Loucy (cell line): ENCODE data around the gene FOXB1.

Source experiments
- EZH2phosphoT487 ChIP-seq: fragments of 200-600 bp; IDR thresholded peaks from 2 replicates; pipeline ENCODE4 v1.6.1; 2018; ENCODE audit warnings: antibody characterized with exemption, mild to moderate bottlenecking, moderate library complexity, borderline replicate concordance
- TF ChIP-seq, protein P1 (sequence below): fragments of 200-600 bp; sonication (generic); conservative IDR thresholded peaks from 2 replicates; pipeline ENCODE4 v1.5.1; 2014; ENCODE audit warnings: mild to moderate bottlenecking, antibody characterized with exemption, low read length

DNA sequence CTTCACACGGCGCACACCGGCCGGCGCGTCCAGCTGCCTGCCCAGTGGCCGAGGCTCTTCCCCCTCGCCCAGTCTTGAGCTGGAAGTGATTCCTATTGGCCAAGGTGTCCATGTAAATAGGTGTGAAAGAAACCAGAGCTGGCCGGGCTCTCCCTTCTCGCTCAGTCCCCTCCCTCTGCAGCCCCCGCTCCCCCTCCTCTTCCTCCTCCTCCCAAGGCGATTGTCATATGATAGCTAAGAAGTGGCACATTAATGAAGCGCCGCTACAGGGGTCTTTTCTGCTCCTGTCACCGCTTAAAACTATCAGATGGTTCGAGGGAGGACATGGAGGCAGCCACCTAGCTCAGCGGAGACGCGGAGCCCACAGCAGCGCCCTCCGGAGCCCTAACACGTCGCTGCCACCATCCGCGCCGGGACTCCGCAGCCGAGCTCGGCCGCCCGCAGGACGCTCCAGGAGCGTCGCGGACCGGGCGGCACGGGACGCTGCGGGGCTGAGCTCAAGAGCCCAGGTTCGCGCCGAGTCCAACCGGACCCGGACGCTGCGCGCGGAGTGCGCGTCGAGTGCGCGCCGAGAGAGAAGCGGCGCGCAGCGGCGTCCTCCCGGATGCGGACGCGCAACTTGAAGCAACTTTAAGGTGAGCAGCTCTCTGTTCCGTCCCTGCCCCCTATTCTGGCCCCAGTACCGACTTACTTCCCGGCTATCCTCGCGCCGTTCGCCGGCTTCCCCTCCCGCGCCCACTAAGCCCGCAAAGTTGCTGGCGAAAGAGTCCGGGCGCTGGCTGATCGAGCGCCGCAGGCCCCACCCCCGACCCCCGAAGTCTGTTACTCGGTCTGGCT, at the start of gene FOXB1:
- TF ChIP-seq, protein P1, sequence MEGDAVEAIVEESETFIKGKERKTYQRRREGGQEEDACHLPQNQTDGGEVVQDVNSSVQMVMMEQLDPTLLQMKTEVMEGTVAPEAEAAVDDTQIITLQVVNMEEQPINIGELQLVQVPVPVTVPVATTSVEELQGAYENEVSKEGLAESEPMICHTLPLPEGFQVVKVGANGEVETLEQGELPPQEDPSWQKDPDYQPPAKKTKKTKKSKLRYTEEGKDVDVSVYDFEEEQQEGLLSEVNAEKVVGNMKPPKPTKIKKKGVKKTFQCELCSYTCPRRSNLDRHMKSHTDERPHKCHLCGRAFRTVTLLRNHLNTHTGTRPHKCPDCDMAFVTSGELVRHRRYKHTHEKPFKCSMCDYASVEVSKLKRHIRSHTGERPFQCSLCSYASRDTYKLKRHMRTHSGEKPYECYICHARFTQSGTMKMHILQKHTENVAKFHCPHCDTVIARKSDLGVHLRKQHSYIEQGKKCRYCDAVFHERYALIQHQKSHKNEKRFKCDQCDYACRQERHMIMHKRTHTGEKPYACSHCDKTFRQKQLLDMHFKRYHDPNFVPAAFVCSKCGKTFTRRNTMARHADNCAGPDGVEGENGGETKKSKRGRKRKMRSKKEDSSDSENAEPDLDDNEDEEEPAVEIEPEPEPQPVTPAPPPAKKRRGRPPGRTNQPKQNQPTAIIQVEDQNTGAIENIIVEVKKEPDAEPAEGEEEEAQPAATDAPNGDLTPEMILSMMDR, result no peak
- no peak for TF ChIP-seq EZH2phosphoT487
